Measurements from ENCODE around the gene FBXO31. TPM values are rescaled to one million over a fixed set of nuclear protein-coding genes. Genes with fewer than 3 reads are reported as not detected.

FBXO31 gene
- total and polyA plus RNA-seq, 2 of the 13 experiments (the other 11 are each of a cell fraction or from before 2014, with no cell fraction given), result 92.4 to 101 TPM

DNA sequence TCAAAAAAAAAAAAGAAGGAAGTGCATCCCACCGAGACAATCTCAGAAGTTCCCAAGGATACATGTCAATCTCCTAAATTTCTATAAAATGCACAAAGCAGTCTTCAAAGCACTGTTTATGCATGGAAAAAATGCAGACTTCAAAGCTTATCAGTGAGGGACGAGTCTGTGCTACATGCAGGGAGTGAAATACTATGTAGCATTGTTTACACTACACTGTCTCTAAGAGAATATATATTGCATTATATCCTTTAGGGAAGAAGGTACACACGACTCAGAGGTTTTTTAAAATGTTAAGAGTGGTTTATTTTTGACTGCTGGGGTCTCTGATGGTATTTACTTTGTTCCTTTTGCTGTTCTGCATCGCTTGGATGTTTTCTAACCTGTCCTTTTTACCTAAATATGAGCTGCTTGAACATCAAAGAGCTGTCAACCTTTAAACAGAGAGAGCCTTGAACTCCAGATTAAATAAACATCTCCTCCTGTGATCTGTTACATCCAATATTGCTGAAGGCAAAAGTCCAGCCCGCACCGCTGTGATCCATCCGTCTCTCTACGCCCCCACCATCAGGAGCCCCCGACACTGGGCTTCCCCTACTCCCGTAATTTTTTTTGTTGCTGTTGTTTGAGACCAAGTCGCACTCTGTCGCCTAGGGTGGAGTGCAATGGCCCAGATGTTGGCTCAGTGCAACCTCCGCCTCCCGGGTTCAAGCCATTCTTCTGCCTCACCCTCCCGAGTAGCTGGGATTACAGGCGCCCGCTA is 1.4 kb downstream of the FBXO31 start (continued):
- TF ChIP-seq, protein P1, sequence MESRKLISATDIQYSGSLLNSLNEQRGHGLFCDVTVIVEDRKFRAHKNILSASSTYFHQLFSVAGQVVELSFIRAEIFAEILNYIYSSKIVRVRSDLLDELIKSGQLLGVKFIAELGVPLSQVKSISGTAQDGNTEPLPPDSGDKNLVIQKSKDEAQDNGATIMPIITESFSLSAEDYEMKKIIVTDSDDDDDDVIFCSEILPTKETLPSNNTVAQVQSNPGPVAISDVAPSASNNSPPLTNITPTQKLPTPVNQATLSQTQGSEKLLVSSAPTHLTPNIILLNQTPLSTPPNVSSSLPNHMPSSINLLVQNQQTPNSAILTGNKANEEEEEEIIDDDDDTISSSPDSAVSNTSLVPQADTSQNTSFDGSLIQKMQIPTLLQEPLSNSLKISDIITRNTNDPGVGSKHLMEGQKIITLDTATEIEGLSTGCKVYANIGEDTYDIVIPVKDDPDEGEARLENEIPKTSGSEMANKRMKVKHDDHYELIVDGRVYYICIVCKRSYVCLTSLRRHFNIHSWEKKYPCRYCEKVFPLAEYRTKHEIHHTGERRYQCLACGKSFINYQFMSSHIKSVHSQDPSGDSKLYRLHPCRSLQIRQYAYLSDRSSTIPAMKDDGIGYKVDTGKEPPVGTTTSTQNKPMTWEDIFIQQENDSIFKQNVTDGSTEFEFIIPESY (CRISPR knock-in tag; IDR thresholded peaks at IDR 0.05), result peak; percentile 40; the same call in 1 of the 2 replicates
- TF ChIP-seq TBX3 (IDR thresholded peaks at IDR 0.05; ENCODE audit: borderline replicate concordance) (peak; percentile 98), CEBPB (IDR thresholded peaks at IDR 0.05; ENCODE audit: borderline replicate concordance, low read depth, low read length) (no peak; the same call in 1 of the 2 replicates), ZNF124 (CRISPR knock-in tag; IDR thresholded peaks at IDR 0.05) (peak; percentile 51; the same call in 1 of the 2 replicates), MTF2 (CRISPR knock-in tag; IDR thresholded peaks at IDR 0.05; ENCODE audit: borderline replicate concordance) (no peak), ATF1 (CRISPR knock-in tag; IDR thresholded peaks at IDR 0.05) (peak; percentile 88; the same call in 1 of the 2 replicates), DR1 (CRISPR knock-in tag; IDR thresholded peaks at IDR 0.05) (peak; percentile 80), ZNF776 (CRISPR knock-in tag; IDR thresholded peaks at IDR 0.05) (no peak), ZNF20 (CRISPR knock-in tag; IDR thresholded peaks at IDR 0.05) (no peak), ZNF713 (CRISPR knock-in tag; IDR thresholded peaks at IDR 0.05) (no peak), ZNF7 (CRISPR knock-in tag; IDR thresholded peaks at IDR 0.05) (no peak)
- TF ChIP-seq, protein P2, sequence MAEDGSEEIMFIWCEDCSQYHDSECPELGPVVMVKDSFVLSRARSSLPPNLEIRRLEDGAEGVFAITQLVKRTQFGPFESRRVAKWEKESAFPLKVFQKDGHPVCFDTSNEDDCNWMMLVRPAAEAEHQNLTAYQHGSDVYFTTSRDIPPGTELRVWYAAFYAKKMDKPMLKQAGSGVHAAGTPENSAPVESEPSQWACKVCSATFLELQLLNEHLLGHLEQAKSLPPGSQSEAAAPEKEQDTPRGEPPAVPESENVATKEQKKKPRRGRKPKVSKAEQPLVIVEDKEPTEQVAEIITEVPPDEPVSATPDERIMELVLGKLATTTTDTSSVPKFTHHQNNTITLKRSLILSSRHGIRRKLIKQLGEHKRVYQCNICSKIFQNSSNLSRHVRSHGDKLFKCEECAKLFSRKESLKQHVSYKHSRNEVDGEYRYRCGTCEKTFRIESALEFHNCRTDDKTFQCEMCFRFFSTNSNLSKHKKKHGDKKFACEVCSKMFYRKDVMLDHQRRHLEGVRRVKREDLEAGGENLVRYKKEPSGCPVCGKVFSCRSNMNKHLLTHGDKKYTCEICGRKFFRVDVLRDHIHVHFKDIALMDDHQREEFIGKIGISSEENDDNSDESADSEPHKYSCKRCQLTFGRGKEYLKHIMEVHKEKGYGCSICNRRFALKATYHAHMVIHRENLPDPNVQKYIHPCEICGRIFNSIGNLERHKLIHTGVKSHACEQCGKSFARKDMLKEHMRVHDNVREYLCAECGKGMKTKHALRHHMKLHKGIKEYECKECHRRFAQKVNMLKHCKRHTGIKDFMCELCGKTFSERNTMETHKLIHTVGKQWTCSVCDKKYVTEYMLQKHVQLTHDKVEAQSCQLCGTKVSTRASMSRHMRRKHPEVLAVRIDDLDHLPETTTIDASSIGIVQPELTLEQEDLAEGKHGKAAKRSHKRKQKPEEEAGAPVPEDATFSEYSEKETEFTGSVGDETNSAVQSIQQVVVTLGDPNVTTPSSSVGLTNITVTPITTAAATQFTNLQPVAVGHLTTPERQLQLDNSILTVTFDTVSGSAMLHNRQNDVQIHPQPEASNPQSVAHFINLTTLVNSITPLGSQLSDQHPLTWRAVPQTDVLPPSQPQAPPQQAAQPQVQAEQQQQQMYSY (CRISPR knock-in tag; IDR thresholded peaks at IDR 0.05), result peak; percentile 67; the same call in 1 of the 2 replicates
- TF ChIP-seq, protein P3, sequence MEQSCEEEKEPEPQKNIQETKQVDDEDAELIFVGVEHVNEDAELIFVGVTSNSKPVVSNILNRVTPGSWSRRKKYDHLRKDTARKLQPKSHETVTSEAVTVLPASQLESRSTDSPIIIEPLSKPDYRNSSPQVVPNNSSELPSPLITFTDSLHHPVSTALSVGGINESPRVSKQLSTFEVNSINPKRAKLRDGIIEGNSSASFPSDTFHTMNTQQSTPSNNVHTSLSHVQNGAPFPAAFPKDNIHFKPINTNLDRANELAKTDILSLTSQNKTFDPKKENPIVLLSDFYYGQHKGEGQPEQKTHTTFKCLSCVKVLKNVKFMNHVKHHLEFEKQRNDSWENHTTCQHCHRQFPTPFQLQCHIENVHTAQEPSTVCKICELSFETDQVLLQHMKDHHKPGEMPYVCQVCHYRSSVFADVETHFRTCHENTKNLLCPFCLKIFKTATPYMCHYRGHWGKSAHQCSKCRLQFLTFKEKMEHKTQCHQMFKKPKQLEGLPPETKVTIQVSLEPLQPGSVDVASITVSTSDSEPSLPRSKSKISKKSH (CRISPR knock-in tag; IDR thresholded peaks at IDR 0.05; ENCODE audit: borderline replicate concordance), result no peak; the same call in 1 of the 2 replicates
- TF ChIP-seq, protein P4, sequence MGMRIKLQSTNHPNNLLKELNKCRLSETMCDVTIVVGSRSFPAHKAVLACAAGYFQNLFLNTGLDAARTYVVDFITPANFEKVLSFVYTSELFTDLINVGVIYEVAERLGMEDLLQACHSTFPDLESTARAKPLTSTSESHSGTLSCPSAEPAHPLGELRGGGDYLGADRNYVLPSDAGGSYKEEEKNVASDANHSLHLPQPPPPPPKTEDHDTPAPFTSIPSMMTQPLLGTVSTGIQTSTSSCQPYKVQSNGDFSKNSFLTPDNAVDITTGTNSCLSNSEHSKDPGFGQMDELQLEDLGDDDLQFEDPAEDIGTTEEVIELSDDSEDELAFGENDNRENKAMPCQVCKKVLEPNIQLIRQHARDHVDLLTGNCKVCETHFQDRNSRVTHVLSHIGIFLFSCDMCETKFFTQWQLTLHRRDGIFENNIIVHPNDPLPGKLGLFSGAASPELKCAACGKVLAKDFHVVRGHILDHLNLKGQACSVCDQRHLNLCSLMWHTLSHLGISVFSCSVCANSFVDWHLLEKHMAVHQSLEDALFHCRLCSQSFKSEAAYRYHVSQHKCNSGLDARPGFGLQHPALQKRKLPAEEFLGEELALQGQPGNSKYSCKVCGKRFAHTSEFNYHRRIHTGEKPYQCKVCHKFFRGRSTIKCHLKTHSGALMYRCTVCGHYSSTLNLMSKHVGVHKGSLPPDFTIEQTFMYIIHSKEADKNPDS (CRISPR knock-in tag; IDR thresholded peaks at IDR 0.05), result no peak
- TF ChIP-seq, protein P5, sequence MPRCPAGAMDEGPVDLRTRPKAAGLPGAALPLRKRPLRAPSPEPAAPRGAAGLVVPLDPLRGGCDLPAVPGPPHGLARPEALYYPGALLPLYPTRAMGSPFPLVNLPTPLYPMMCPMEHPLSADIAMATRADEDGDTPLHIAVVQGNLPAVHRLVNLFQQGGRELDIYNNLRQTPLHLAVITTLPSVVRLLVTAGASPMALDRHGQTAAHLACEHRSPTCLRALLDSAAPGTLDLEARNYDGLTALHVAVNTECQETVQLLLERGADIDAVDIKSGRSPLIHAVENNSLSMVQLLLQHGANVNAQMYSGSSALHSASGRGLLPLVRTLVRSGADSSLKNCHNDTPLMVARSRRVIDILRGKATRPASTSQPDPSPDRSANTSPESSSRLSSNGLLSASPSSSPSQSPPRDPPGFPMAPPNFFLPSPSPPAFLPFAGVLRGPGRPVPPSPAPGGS (CRISPR knock-in tag; IDR thresholded peaks at IDR 0.05), result peak; percentile 57; the same call in 1 of the 2 replicates
- TF ChIP-seq, protein P6, sequence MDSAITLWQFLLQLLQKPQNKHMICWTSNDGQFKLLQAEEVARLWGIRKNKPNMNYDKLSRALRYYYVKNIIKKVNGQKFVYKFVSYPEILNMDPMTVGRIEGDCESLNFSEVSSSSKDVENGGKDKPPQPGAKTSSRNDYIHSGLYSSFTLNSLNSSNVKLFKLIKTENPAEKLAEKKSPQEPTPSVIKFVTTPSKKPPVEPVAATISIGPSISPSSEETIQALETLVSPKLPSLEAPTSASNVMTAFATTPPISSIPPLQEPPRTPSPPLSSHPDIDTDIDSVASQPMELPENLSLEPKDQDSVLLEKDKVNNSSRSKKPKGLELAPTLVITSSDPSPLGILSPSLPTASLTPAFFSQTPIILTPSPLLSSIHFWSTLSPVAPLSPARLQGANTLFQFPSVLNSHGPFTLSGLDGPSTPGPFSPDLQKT (CRISPR knock-in tag; IDR thresholded peaks at IDR 0.05; ENCODE audit: borderline replicate concordance), result no peak

Data from HepG2 (cell line).